Endothelial cell (in vitro differentiated cells): ENCODE measurements around the gene MFSD2A. TPM values are rescaled to one million over a fixed set of nuclear protein-coding genes. Genes with fewer than 3 reads are reported as not detected.
"Not testable (repeated sequence)": the region's sequence is repeated elsewhere in the genome, so short reads cannot be mapped to it uniquely, and the experiment has no call there.

Source experiments
- DNase-seq: peaks from one replicate; pipeline ENCODE4 v3.0.0; 2021; ENCODE audit warnings: low spot score
- H3K27ac Mint-ChIP-seq: one replicate; pipeline ENCODE4 v1.8.0; 2021; ENCODE audit warnings: mixed read lengths, inconsistent platforms; ENCODE audit not compliant: unreplicated experiment
- H3K27me3 Mint-ChIP-seq: one replicate; pipeline ENCODE4 v1.8.0; 2021; ENCODE audit warnings: mild to moderate bottlenecking, moderate library complexity, mixed read lengths, inconsistent platforms; ENCODE audit not compliant: unreplicated experiment
- H3K36me3 Mint-ChIP-seq: one replicate; pipeline ENCODE4 v1.8.0; 2021; ENCODE audit warnings: mild to moderate bottlenecking, low read depth, mixed read lengths, inconsistent platforms; ENCODE audit not compliant: unreplicated experiment
- H3K4me1 Mint-ChIP-seq: one replicate; pipeline ENCODE4 v1.8.0; 2021; ENCODE audit warnings: mild to moderate bottlenecking, mixed read lengths, inconsistent platforms; ENCODE audit not compliant: unreplicated experiment
- H3K4me3 Mint-ChIP-seq: one replicate; pipeline ENCODE4 v1.8.0; 2021; ENCODE audit warnings: mild to moderate bottlenecking, mixed read lengths, inconsistent platforms; ENCODE audit not compliant: unreplicated experiment
- H3K9me3 Mint-ChIP-seq: one replicate; pipeline ENCODE4 v1.8.0; 2021; ENCODE audit warnings: mixed read lengths, inconsistent platforms; ENCODE audit not compliant: unreplicated experiment
- CTCF ChIP-seq: fragments of 200-600 bp; sonication (generic); IDR thresholded peaks from one replicate; pipeline ENCODE4 v1.5.0; 2021; ENCODE audit warnings: antibody characterized with exemption; ENCODE audit not compliant: unreplicated experiment
- total RNA-seq: library from RNA; stranded (reverse); fragmentation: NEBNext Ultra II Directional; extraction: Animal tissue kit (Norgen Biotek cat#: 25700); gene quantifications from one replicate; pipeline ENCODE4 v1.2.1, GENCODE V29; 2021; ENCODE audit not compliant: unreplicated experiment

Gene MFSD2A
- total RNA-seq, 1 donor from 2014 or later, result 1.6 TPM

- no peaks in the 10 kb centered on the region for H3K9me3 Mint-ChIP-seq
- H3K27me3 Mint-ChIP-seq, result peaks cover 1% of the 10 kb centered on the region
- peaks cover 8% of the 10 kb centered on the region for H3K4me1 Mint-ChIP-seq
- H3K4me3 Mint-ChIP-seq, result no peak overlapping the region
- no peak for DNase-seq
- no peak for TF ChIP-seq CTCF
- H3K36me3 Mint-ChIP-seq, result no peaks in the 10 kb centered on the region
- no peak overlapping the region for H3K27ac Mint-ChIP-seq
These were observed 25.8 kb downstream of the MFSD2A start for GRCh38 chr1:39980555-39981313.

- no peaks in the 10 kb centered on the region for H3K9me3 Mint-ChIP-seq
- DNase-seq, result no peak
- no peak for TF ChIP-seq CTCF
- no peak overlapping the region for H3K4me3 Mint-ChIP-seq
- peaks cover 1% of the 10 kb centered on the region for H3K27me3 Mint-ChIP-seq
- H3K36me3 Mint-ChIP-seq, result no peaks in the 10 kb centered on the region
- peaks cover 8% of the 10 kb centered on the region for H3K4me1 Mint-ChIP-seq
- no peak overlapping the region for H3K27ac Mint-ChIP-seq
These were observed 26.4 kb downstream of the MFSD2A start for GRCh38 chr1:39981385-39981784.

GRCh38 chr1:39981945-39982344, 27.0 kb downstream of the MFSD2A start:
- H3K27ac Mint-ChIP-seq, result no peak overlapping the region

GRCh38 chr1:39984480-39984879, 29.5 kb downstream of the MFSD2A start:
- not testable (repeated sequence) for H3K4me3 Mint-ChIP-seq, H3K36me3 Mint-ChIP-seq, DNase-seq, H3K27me3 Mint-ChIP-seq, H3K27ac Mint-ChIP-seq, H3K9me3 Mint-ChIP-seq
- H3K4me1 Mint-ChIP-seq, result peaks cover 14% of the 10 kb centered on the region

More at GRCh38 chr1:39981945-39982344, 27.0 kb downstream of the MFSD2A start:
- H3K4me3 Mint-ChIP-seq, result no peak overlapping the region
- H3K4me1 Mint-ChIP-seq, result peaks cover 8% of the 10 kb centered on the region
- TF ChIP-seq CTCF, result no peak
- no peak for DNase-seq
- no peaks in the 10 kb centered on the region for H3K36me3 Mint-ChIP-seq
- peaks cover 1% of the 10 kb centered on the region for H3K27me3 Mint-ChIP-seq
- no peaks in the 10 kb centered on the region for H3K9me3 Mint-ChIP-seq

- Mint-ChIP-seq H3K4me3 (no peak overlapping the region), H3K27me3 (no peaks in the 10 kb centered on the region), H3K27ac (no peak overlapping the region), H3K4me1 (peaks cover 14% of the 10 kb centered on the region), H3K36me3 (no peaks in the 10 kb centered on the region), H3K9me3 (no peaks in the 10 kb centered on the region)
- TF ChIP-seq CTCF, result no peak
- DNase-seq, result no peak
These were observed 30.0 kb downstream of the MFSD2A start for GRCh38 chr1:39984951-39985350.
